SK-N-MC (cell line): Measurements from ENCODE around the gene PSMD13.
A peak's percentile ranks its signal among the peaks of the same experiment; 100 is the strongest.

Source experiments
- DNase-seq: peaks from one replicate; pipeline ENCODE4 v3.0.0-alpha.2; 2011; ENCODE audit warnings: low read depth, low spot score
- H3K27ac ChIP-seq: fragments of 200-600 bp; sonication (generic); 2 replicates; pipeline ENCODE4 v1.5.1; 2016; ENCODE audit warnings: mixed run types
- H3K36me3 ChIP-seq: fragments of 200-600 bp; sonication (generic); 2 replicates; pipeline ENCODE4 v1.6.1; 2017; ENCODE audit warnings: antibody characterized with exemption, low read length, mixed read lengths; ENCODE audit not compliant: insufficient read depth
- H3K4me3 ChIP-seq: fragments of 200-600 bp; sonication (generic); 2 replicates; pipeline ENCODE4 v1.5.1; 2016
- H3K9ac ChIP-seq: fragments of 200-600 bp; sonication (generic); 2 replicates; pipeline ENCODE4 v1.8.0; 2017; ENCODE audit warnings: mixed run types, mixed read lengths; ENCODE audit not compliant: insufficient read length
- H3K9me3 ChIP-seq: fragments of 200-600 bp; sonication (generic); 2 replicates; pipeline ENCODE4 v1.6.1; 2017; ENCODE audit warnings: low read depth, mild to moderate bottlenecking, antibody characterized with exemption, low read length, moderate library complexity, mixed read lengths
- EZH2 ChIP-seq: fragments of 200-600 bp; sonication (generic); IDR thresholded peaks from one replicate; pipeline ENCODE4 v1.6.1; 2017; ENCODE audit warnings: antibody characterized with exemption
- FOXP2 ChIP-seq: optimal IDR thresholded peaks from 2 replicates; pipeline ENCODE3; 2011; ENCODE audit warnings: mild to moderate bottlenecking, moderate library complexity; ENCODE audit not compliant: insufficient read depth; ENCODE audit errors: extremely low read length, control extremely low read depth
- POLR2AphosphoS5 ChIP-seq: IDR thresholded peaks from 2 replicates; pipeline ENCODE4 v1.6.1; 2012; ENCODE audit warnings: mild to moderate bottlenecking, low read depth, low read length, borderline replicate concordance

The PSMD13 gene

GRCh38 chr11:208181-208916 is 28.4 kb upstream of the PSMD13 start:
- no peak for DNase-seq
- Histone ChIP-seq H3K36me3 (peaks cover 41% of the 10 kb centered on the region), H3K9me3 (no peaks in the 10 kb centered on the region), H3K27ac (peak overlapping the region; percentile 97), H3K9ac (peak overlapping the region; percentile 95), H3K4me3 (peak overlapping the region; percentile 96)
- no peak for TF ChIP-seq FOXP2
- peak; percentile 76; the same call in 1 of the 2 replicates for TF ChIP-seq POLR2AphosphoS5

- Histone ChIP-seq H3K9ac (peak overlapping the region; percentile 95), H3K27ac (0 out of 2 replicates have a peak overlapping the region, but pooled peaks have one; percentile 97), H3K9me3 (no peaks in the 10 kb centered on the region), H3K4me3 (peak overlapping the region; percentile 96), H3K36me3 (peaks cover 44% of the 10 kb centered on the region)
- TF ChIP-seq POLR2AphosphoS5, result no peak
- DNase-seq, result no peak
Observed at GRCh38 chr11:208917-209260, 27.9 kb upstream of the PSMD13 start.

GRCh38 chr11:209275-210121 is 27.3 kb upstream of the PSMD13 start:
- peak overlapping the region; percentile 96 for H3K4me3 ChIP-seq
- DNase-seq, result no peak
- H3K9me3 ChIP-seq, result no peaks in the 10 kb centered on the region
- peaks cover 50% of the 10 kb centered on the region for H3K36me3 ChIP-seq
- H3K9ac ChIP-seq, result peak overlapping the region; percentile 95
- no peak for TF ChIP-seq FOXP2
- no peak for TF ChIP-seq EZH2
- TF ChIP-seq POLR2AphosphoS5, result no peak
- no peak overlapping the region for H3K27ac ChIP-seq

DNA sequence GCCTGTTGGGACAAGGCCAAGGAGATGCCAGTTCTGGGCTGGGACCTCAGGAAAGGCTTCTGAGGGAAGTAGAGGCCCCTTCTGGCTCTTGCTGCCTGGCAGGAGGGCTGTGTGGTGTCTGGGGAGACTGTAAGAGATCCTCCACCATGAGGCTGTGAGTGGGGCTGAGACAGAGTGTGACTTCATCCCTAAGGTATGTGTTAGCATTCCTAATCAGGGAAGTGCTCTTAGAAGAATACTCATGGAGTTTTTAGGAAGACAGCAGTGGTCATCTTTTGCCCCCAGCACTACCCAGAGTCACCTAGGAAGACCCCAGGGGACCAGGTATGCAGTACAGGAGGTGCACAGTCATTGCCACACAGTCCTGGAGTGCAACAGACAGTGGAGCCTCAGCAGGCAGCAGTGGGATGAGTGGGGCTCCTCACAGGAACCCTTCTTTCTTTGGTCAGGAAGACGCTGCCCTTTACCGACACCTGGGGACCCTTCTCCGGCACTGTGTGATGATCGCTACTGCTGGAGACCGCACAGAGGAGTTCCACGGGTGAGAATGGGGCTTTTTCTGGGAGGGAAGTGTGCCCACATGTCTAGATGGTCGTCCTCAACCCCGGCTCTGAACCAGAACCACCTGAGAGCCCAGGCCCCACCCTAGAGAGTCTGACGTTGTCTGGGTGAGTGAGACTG is 26.5 kb upstream of the PSMD13 start:
- peaks cover 52% of the 10 kb centered on the region for H3K36me3 ChIP-seq
- peak overlapping the region; percentile 96 for H3K4me3 ChIP-seq
- peak overlapping the region; percentile 37 for H3K9ac ChIP-seq
- TF ChIP-seq POLR2AphosphoS5 (no peak), EZH2 (no peak), FOXP2 (no peak)
- DNase-seq, result no peak
- no peak overlapping the region for H3K27ac ChIP-seq
- no peaks in the 10 kb centered on the region for H3K9me3 ChIP-seq

- Histone ChIP-seq H3K27ac (no peak overlapping the region), H3K9ac (peak overlapping the region; percentile 26), H3K4me3 (no peak overlapping the region), H3K9me3 (no peaks in the 10 kb centered on the region), H3K36me3 (peaks cover 51% of the 10 kb centered on the region)
- no peak for DNase-seq
- TF ChIP-seq POLR2AphosphoS5, result no peak
- TF ChIP-seq EZH2, result no peak
- no peak for TF ChIP-seq FOXP2
Observed at GRCh38 chr11:210803-211180, 26.0 kb upstream of the PSMD13 start.

GRCh38 chr11:211295-211694 is 25.5 kb upstream of the PSMD13 start:
- no peaks in the 10 kb centered on the region for H3K9me3 ChIP-seq
- no peak overlapping the region for H3K4me3 ChIP-seq
- H3K36me3 ChIP-seq, result peaks cover 51% of the 10 kb centered on the region
- H3K27ac ChIP-seq, result no peak overlapping the region
- no peak for TF ChIP-seq POLR2AphosphoS5
- TF ChIP-seq FOXP2, result no peak
- TF ChIP-seq EZH2, result no peak
- H3K9ac ChIP-seq, result no peak overlapping the region
- DNase-seq, result no peak

DNA sequence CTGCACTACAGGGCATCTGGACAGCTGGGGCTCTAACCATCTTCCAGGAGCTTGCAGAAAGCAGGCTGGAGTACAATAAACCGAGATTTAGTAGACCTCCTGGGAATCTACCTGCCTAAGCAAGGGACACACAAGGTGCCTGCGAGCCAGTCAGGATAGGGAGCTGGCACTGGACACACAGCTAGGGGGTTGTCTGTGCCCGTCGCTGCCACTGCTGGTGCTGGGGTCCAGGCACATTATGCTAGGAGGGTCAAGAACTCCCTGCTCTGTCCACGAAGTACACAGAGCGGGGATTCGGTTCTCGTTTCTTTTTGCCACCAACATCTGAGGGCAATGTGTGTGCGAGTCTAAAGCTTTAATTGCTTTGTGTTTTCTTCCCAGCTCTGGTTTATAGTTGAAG is 25.0 kb upstream of the PSMD13 start:
- TF ChIP-seq POLR2AphosphoS5 (no peak), FOXP2 (no peak), EZH2 (no peak)
- DNase-seq, result no peak
- H3K36me3 ChIP-seq, result peaks cover 51% of the 10 kb centered on the region

DNA sequence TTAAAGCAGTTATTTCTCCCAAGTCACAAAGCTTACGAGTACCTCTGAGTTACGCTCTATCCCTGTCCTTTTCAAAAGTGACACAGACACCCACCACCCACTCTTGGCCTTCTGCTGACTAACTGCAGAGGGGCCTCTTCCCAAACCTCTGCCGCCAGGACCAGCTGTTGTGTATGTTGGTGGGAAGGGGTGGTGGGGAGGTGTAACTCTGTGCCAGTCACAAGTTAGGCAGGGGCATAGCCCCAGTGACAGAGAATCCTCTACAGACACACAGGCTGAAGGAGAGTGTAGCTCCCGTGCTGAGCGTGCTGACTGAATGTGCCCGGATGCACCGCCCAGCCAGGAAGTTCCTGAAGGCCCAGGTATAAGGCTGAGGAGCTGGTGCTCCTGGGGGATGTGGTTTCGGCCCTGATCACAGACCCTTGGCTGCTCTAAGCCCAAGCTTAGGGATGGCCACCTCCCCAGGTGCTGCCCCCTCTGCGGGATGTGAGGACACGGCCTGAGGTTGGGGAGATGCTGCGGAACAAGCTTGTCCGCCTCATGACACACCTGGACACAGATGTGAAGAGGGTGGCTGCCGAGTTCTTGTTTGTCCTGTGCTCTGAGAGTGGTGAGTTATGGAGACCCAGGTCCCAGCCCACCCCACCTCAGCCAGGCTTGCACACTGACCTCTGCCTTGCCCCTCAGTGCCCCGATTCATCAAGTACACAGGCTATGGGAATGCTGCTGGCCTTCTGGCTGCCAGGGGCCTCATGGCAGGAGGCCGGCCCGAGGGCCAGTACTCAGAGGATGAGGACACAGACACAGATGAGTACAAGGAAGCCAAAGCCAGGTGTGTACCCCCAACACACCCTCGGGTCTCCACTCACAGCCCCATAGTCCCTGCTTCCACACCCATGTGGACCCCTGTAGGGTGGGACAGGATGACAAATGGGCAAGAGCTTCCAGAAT is 24.4 kb upstream of the PSMD13 start:
- H3K36me3 ChIP-seq, result peaks cover 51% of the 10 kb centered on the region
- H3K9me3 ChIP-seq, result no peaks in the 10 kb centered on the region
- no peak overlapping the region for H3K4me3 ChIP-seq
- no peak for DNase-seq
- TF ChIP-seq POLR2AphosphoS5 (no peak), EZH2 (no peak), FOXP2 (no peak)
- no peak overlapping the region for H3K9ac ChIP-seq
- no peak overlapping the region for H3K27ac ChIP-seq

More for the DNA sequence above, 25.0 kb upstream of the PSMD13 start:
- H3K9ac ChIP-seq, result no peak overlapping the region
- no peak overlapping the region for H3K27ac ChIP-seq
- H3K9me3 ChIP-seq, result no peaks in the 10 kb centered on the region
- no peak overlapping the region for H3K4me3 ChIP-seq
